ENCODE results near the gene TPGS2. TPM values are rescaled to one million over a fixed set of nuclear protein-coding genes. Genes with fewer than 3 reads are reported as not detected.

The TPGS2 gene
- polyA plus RNA-seq, 1 donor, result 69.5 TPM

- Histone ChIP-seq H3K4me3 (ENCODE audit: low read length) (no peak overlapping the region), H3K4me1 (ENCODE audit: control insufficient read depth, insufficient read depth, low read length) (no peaks in the 10 kb centered on the region), H3K36me3 (ENCODE audit: control insufficient read depth, insufficient read depth, low read length) (peaks cover 14% of the 10 kb centered on the region), H3K9me3 (ENCODE audit: control insufficient read depth, low read depth, low read length) (no peaks in the 10 kb centered on the region), H3K27me3 (ENCODE audit: control insufficient read depth, insufficient read depth, low read length) (no peaks in the 10 kb centered on the region), H3K27ac (ENCODE audit: low read length) (no peak overlapping the region)
- no peak for DNase-seq
- 95% methylated on average over 4 of the region's 9 CpGs for WGBS (ENCODE audit: insufficient coverage, low lambda C conversion rate)
These were observed 46.1 kb downstream of the TPGS2 start for GRCh38 chr18:36782710-36783109.

DNA sequence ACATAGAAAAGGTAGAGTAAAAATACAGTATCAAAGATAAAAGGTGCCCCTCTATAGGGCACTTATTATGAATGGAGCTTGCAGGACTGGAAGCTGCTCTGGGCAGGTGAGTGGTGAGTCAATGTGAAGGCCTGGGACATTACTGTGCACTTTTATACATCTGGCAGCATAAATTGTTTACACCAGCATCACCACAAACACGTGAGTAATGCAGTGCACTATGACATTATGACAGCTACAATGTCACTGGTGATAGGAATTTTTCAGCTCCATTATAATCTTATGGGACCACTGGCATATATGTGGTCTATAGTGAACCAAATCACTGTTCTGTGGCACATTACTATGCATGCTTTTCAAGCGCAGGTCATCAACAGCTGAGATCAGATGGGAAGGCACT, 48.1 kb downstream of the TPGS2 start:
- no peak overlapping the region for H3K4me3 ChIP-seq (ENCODE audit: low read length)
- no CpG with 5 or more reads among the region's 2 CpGs for WGBS (ENCODE audit: insufficient coverage, low lambda C conversion rate)
- H3K9me3 ChIP-seq (ENCODE audit: control insufficient read depth, low read depth, low read length), result no peaks in the 10 kb centered on the region
- H3K27me3 ChIP-seq (ENCODE audit: control insufficient read depth, insufficient read depth, low read length), result no peaks in the 10 kb centered on the region
- no peaks in the 10 kb centered on the region for H3K4me1 ChIP-seq (ENCODE audit: control insufficient read depth, insufficient read depth, low read length)
- H3K36me3 ChIP-seq (ENCODE audit: control insufficient read depth, insufficient read depth, low read length), result peaks cover 14% of the 10 kb centered on the region
- no peak overlapping the region for H3K27ac ChIP-seq (ENCODE audit: low read length)
- DNase-seq, result no peak

- Histone ChIP-seq H3K27me3 (ENCODE audit: control insufficient read depth, insufficient read depth, low read length) (peaks cover 3% of the 10 kb centered on the region), H3K9me3 (ENCODE audit: control insufficient read depth, low read depth, low read length) (no peaks in the 10 kb centered on the region), H3K36me3 (ENCODE audit: control insufficient read depth, insufficient read depth, low read length) (peaks cover 14% of the 10 kb centered on the region), H3K27ac (ENCODE audit: low read length) (no peak overlapping the region), H3K4me1 (ENCODE audit: control insufficient read depth, insufficient read depth, low read length) (no peaks in the 10 kb centered on the region), H3K4me3 (ENCODE audit: low read length) (no peak overlapping the region)
- no CpG with 5 or more reads among the region's 1 CpG for WGBS (ENCODE audit: insufficient coverage, low lambda C conversion rate)
- DNase-seq, result no peak
These were observed 51.2 kb downstream of the TPGS2 start for GRCh38 chr18:36777566-36777965.

- H3K4me3 ChIP-seq (ENCODE audit: low read length), result no peak overlapping the region
- H3K36me3 ChIP-seq (ENCODE audit: control insufficient read depth, insufficient read depth, low read length), result peaks cover 14% of the 10 kb centered on the region
- no CpG with 5 or more reads among the region's 5 CpGs for WGBS (ENCODE audit: insufficient coverage, low lambda C conversion rate)
- peaks cover 3% of the 10 kb centered on the region for H3K27me3 ChIP-seq (ENCODE audit: control insufficient read depth, insufficient read depth, low read length)
- H3K27ac ChIP-seq (ENCODE audit: low read length), result no peak overlapping the region
- H3K4me1 ChIP-seq (ENCODE audit: control insufficient read depth, insufficient read depth, low read length), result no peaks in the 10 kb centered on the region
- no peaks in the 10 kb centered on the region for H3K9me3 ChIP-seq (ENCODE audit: control insufficient read depth, low read depth, low read length)
- DNase-seq, result no peak
These were observed 52.2 kb downstream of the TPGS2 start for GRCh38 chr18:36776650-36777049.

GRCh38 chr18:36775396-36775795, 53.4 kb downstream of the TPGS2 start:
- Histone ChIP-seq H3K36me3 (ENCODE audit: control insufficient read depth, insufficient read depth, low read length) (peaks cover 10% of the 10 kb centered on the region), H3K4me3 (ENCODE audit: low read length) (no peak overlapping the region)
- WGBS (ENCODE audit: insufficient coverage, low lambda C conversion rate), result 57% methylated on average over 1 of the region's 4 CpGs

GRCh38 chr18:36772241-36772723, 56.5 kb downstream of the TPGS2 start:
- no CpG with 5 or more reads among the region's 4 CpGs for WGBS (ENCODE audit: insufficient coverage, low lambda C conversion rate)
- Histone ChIP-seq H3K36me3 (ENCODE audit: control insufficient read depth, insufficient read depth, low read length) (no peaks in the 10 kb centered on the region), H3K4me3 (ENCODE audit: low read length) (no peak overlapping the region), H3K9me3 (ENCODE audit: control insufficient read depth, low read depth, low read length) (no peaks in the 10 kb centered on the region), H3K27me3 (ENCODE audit: control insufficient read depth, insufficient read depth, low read length) (peaks cover 3% of the 10 kb centered on the region), H3K27ac (ENCODE audit: low read length) (no peak overlapping the region), H3K4me1 (ENCODE audit: control insufficient read depth, insufficient read depth, low read length) (no peaks in the 10 kb centered on the region)
- DNase-seq, result no peak

More at GRCh38 chr18:36775396-36775795, 53.4 kb downstream of the TPGS2 start:
- H3K27ac ChIP-seq (ENCODE audit: low read length), result no peak overlapping the region
- H3K4me1 ChIP-seq (ENCODE audit: control insufficient read depth, insufficient read depth, low read length), result no peaks in the 10 kb centered on the region
- H3K9me3 ChIP-seq (ENCODE audit: control insufficient read depth, low read depth, low read length), result no peaks in the 10 kb centered on the region
- peaks cover 3% of the 10 kb centered on the region for H3K27me3 ChIP-seq (ENCODE audit: control insufficient read depth, insufficient read depth, low read length)
- no peak for DNase-seq

GRCh38 chr18:36771245-36771644, 57.6 kb downstream of the TPGS2 start:
- H3K27ac ChIP-seq (ENCODE audit: low read length), result no peak overlapping the region
- peaks cover 3% of the 10 kb centered on the region for H3K27me3 ChIP-seq (ENCODE audit: control insufficient read depth, insufficient read depth, low read length)
- no peaks in the 10 kb centered on the region for H3K36me3 ChIP-seq (ENCODE audit: control insufficient read depth, insufficient read depth, low read length)
- no peaks in the 10 kb centered on the region for H3K4me1 ChIP-seq (ENCODE audit: control insufficient read depth, insufficient read depth, low read length)
- DNase-seq, result no peak
- H3K9me3 ChIP-seq (ENCODE audit: control insufficient read depth, low read depth, low read length), result no peaks in the 10 kb centered on the region
- 100% methylated on average over 1 of the region's 4 CpGs for WGBS (ENCODE audit: insufficient coverage, low lambda C conversion rate)
- no peak overlapping the region for H3K4me3 ChIP-seq (ENCODE audit: low read length)

GRCh38 chr18:36770315-36770946, 58.4 kb downstream of the TPGS2 start:
- no peaks in the 10 kb centered on the region for H3K4me1 ChIP-seq (ENCODE audit: control insufficient read depth, insufficient read depth, low read length)
- WGBS (ENCODE audit: insufficient coverage, low lambda C conversion rate), result no CpG with 5 or more reads among the region's 3 CpGs

DNA sequence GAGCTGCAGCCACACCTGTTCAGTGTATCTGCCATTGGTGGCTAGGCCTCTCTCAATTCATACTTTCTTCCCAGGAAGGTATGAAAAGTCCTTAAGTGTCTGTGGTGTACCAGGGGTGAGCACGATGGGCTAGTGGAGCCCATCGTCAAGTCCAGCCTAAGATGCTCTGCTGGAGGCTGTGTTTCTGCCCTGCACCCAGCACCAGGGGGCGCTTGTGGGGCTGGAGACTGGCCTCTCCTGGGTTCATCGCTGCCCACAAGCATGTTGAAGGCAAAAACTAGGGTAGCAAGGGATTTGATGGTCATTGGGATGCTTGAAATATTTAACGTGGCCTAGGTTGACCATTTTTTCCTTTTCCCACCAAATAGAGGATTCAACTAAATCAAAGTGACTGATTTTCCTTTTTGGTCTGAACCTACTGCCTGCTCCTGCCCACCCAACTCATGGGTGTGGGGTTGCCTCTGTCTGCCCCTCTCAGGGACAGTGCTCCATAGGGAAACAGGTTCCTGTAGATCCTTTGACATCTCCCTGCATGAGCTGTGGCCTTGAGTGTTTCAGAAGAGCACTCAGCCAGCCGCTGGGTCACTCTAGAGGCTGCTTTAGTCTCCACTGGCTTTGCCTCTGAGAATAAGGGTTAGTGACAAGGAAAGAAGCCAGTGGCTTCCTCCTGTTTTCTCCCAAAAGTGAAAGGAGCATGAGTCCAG, 59.0 kb downstream of the TPGS2 start:
- no CpG with 5 or more reads among the region's 6 CpGs for WGBS (ENCODE audit: insufficient coverage, low lambda C conversion rate)
- no peak for DNase-seq
- peaks cover 3% of the 10 kb centered on the region for H3K27me3 ChIP-seq (ENCODE audit: control insufficient read depth, insufficient read depth, low read length)

More at GRCh38 chr18:36770315-36770946, 58.4 kb downstream of the TPGS2 start:
- Histone ChIP-seq H3K4me3 (ENCODE audit: low read length) (no peak overlapping the region), H3K27ac (ENCODE audit: low read length) (no peak overlapping the region), H3K9me3 (ENCODE audit: control insufficient read depth, low read depth, low read length) (no peaks in the 10 kb centered on the region), H3K36me3 (ENCODE audit: control insufficient read depth, insufficient read depth, low read length) (no peaks in the 10 kb centered on the region), H3K27me3 (ENCODE audit: control insufficient read depth, insufficient read depth, low read length) (peaks cover 3% of the 10 kb centered on the region)
- DNase-seq, result no peak

DNA sequence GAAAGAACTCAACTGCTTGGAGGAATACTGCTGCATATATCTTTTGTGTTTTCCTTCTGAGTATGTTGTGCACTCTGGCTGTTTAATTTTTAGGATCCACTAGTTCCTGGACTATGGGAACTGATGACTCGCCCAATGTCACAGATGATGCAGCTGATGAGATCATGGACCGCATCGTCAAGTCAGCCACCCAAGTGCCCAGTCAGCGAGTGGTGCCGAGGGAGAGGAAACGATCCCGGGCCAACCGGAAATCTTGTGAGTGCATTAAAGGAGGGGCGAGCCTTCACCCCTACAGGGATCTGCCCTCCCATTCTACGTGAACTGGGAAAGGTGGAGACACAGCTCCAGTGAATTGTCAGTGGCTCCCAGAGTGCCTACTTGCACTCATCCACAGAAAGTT, 59.6 kb downstream of the TPGS2 start:
- Histone ChIP-seq H3K9me3 (ENCODE audit: control insufficient read depth, low read depth, low read length) (no peaks in the 10 kb centered on the region), H3K27me3 (ENCODE audit: control insufficient read depth, insufficient read depth, low read length) (peaks cover 3% of the 10 kb centered on the region), H3K4me1 (ENCODE audit: control insufficient read depth, insufficient read depth, low read length) (no peaks in the 10 kb centered on the region), H3K4me3 (ENCODE audit: low read length) (no peak overlapping the region), H3K36me3 (ENCODE audit: control insufficient read depth, insufficient read depth, low read length) (no peaks in the 10 kb centered on the region), H3K27ac (ENCODE audit: low read length) (no peak overlapping the region)
- no CpG with 5 or more reads among the region's 10 CpGs for WGBS (ENCODE audit: insufficient coverage, low lambda C conversion rate)
- no peak for DNase-seq

More for the DNA sequence above, 59.0 kb downstream of the TPGS2 start:
- Histone ChIP-seq H3K4me1 (ENCODE audit: control insufficient read depth, insufficient read depth, low read length) (no peaks in the 10 kb centered on the region), H3K4me3 (ENCODE audit: low read length) (no peak overlapping the region), H3K27ac (ENCODE audit: low read length) (no peak overlapping the region), H3K9me3 (ENCODE audit: control insufficient read depth, low read depth, low read length) (no peaks in the 10 kb centered on the region), H3K36me3 (ENCODE audit: control insufficient read depth, insufficient read depth, low read length) (no peaks in the 10 kb centered on the region)

Data from large intestine (tissue), 3 donors.